NOMO-1 treated with DMSO at 0.1 percent for 48 hours (cell line): ENCODE measurements around the gene MAD2L2.

ENCODE experiments used
- DNase-seq: peaks from one replicate; lab custom pipeline; 2025; ENCODE audit not compliant: unreplicated experiment; lab: John Stamatoyannopoulos, UW

Gene MAD2L2

GRCh38 chr1:11638121-11638520, 42.8 kb downstream of the MAD2L2 start:
- DNase-seq: no peak

DNA sequence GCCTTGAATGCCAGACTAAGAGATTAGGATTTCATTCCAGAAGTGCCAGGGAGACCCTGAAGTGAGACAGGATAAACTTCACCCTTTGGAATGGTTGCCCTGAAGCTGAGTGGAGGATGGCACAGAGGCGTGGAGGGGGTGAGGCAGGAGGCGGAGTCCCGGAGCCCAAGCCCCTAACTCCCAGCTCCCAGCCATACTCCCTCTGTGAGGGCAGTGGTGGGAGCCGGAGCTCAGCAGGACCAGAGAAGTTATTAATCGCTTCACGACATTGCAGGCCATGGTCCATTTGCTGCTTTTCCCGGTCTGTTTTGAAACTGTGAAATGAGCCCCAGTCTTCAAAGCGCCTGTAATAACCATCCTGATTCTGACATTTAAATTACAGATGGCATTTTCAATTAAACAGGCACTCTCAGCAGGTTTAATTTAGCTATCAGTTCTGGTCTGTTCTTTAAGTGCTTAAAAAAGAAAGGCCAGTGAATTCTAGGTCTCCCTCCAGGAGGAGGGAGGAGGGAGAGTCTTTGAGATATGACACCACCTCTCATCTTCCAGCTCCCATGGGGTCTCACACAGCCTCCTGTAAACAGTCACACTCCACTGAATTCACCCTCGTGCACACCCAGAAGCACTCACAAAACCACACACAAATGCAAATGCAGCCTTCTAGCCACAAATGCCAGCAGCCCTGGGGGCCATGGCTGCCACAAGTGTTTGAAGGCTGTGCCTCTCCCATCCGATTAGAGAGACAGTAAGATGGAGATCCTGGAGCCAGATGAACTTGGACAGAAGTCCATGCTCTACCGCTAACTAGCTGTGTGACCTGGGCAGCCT, 46.4 kb downstream of the MAD2L2 start:
- no peak for DNase-seq

DNA sequence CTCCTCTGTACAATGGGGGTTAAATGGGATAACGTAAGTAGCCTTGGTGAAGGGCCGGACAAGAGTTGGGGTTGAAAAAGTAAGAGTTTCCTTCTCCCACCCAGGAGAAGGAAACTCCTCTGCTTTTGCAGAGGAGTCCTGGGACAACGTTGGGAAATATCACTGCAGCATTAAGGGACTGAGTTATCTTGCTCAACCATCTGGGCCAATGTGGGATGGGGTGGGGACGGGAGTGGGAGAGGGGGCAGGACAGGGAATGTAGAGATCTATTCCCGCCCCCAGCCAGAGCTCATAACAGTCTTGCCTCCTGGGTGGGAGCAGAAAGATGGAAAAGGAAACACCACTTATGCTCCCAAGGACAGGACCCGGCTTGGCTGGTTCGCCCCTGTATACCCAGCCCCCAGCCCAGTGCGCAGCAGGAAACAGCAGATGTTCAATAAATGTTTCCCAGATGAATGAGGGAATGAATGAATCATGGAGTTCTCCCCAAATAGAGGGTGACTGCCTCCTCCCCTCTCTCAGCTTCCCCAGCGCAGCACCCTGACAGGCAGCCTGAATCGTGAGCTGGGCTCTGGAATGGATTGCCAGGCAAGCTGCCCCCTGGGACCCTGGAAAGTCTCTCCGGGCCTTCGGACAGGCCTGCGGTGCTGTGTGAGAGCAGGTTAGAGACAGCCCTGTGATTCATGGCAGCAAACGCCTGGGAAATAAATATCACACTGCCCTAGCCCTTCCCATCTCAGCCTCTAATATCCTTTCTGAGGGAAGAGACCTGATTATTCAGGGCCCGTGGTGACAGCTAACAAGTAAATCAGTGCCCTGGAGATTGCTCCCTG, 51.5 kb downstream of the MAD2L2 start:
- DNase-seq: no peak

DNA sequence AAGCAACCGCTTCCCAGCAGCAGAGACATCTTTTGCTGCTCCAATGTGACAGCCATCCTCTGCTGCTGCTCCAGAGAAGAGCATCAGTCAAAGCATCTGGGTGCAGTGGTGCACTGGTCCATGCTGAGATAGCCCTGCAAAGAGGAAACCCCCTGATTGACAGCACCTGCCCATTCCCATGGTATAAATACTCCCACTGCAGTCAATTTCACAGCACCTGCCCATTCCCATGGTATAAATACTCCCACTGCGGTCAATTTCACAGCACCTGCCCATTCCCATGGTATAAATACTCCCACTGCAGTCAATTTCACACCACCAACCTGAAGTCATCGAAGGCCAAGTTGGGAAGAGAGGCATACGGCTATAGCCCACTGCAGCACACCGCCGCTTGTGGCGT, 52.2 kb downstream of the MAD2L2 start:
- no peak for DNase-seq

GRCh38 chr1:11626551-11626950, 54.4 kb downstream of the MAD2L2 start:
- no peak for DNase-seq
